HPDE6-E6E7 (cell line): ENCODE data around the gene FAM9C.
"Not testable (repeated sequence)": the region's sequence is repeated elsewhere in the genome, so short reads cannot be mapped to it uniquely, and the experiment has no call there.

Source experiments
- DNase-seq: peaks from one replicate; pipeline ENCODE4 v3.0.0; 2011; ENCODE audit warnings: missing footprints; ENCODE audit errors: extremely low spot score

Gene FAM9C

DNA sequence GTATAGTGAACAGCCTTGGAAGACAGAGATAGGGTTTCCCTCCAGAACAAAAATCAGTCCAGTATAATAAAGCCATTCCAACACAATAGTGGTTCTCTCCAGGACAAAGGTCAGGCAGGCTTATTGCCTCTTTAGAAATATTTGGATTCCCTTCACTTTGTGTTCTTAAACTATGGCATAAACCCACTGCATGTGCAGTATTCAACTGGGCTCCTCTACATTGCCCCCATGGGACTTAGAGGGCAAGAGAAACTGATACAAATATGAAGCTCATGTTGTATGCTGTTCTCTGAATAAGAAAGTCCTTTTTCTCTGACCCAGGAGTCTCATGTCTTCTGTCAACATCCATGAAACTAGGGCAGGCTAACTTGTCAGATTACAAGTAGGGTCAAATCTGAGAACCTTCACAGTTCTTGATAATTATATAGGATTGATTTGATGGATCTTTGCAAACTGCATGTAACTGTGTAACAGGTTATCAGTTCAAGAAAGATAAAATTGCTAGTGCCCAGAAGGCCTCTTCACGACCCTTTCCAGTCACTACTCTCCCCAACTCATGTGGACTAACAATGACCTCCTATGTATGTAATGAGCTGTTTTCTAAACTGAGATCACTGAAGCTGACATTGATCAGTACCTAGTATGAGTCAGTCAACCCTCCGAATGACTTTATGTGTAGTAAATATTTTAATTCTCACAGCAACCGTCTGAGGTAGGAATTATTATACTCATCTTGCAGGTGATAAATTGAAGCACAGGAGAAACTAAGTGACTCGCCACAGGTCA lies 31.9 kb upstream of the FAM9C start:
- no peak for DNase-seq

GRCh38 chrX:13074297-13075262 lies 30.2 kb upstream of the FAM9C start:
- no peak for DNase-seq

DNA sequence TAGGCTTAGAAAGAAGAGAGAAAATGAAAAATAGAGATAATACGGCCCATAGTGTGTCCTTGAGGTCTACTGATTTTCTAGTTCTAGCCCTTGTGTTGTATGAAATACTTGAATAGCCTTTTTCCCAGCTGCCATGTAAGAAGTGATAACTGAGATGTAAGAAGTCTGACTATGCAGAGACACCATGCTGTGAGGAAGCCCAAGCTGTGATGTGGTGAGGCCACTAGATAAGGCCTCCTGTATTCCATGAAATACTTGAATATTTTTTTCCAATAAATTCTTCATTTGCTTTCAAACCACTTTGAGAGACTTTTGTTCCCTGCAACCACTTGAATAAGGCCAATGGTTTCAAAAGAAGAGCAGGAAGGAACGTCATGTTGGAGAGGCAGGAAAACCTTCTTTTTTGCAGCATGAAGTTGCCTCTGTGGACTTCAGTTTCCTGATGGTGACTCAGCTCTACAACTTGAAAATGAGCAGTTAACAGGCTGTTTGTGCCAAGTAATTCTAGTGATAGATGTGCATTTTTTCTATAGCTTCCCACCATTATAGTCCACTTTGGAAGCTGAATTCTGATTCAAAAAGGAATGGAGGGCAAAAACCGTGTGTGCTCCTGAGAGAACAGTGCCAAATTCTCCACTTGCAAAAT lies 25.5 kb upstream of the FAM9C start:
- no peak for DNase-seq

- no peak for DNase-seq
Measured at GRCh38 chrX:13068651-13069050, 24.2 kb upstream of the FAM9C start.

- DNase-seq = no peak
Measured at GRCh38 chrX:13067773-13068172, 23.4 kb upstream of the FAM9C start.

GRCh38 chrX:13066391-13066790 lies 22.0 kb upstream of the FAM9C start:
- no peak for DNase-seq

DNA sequence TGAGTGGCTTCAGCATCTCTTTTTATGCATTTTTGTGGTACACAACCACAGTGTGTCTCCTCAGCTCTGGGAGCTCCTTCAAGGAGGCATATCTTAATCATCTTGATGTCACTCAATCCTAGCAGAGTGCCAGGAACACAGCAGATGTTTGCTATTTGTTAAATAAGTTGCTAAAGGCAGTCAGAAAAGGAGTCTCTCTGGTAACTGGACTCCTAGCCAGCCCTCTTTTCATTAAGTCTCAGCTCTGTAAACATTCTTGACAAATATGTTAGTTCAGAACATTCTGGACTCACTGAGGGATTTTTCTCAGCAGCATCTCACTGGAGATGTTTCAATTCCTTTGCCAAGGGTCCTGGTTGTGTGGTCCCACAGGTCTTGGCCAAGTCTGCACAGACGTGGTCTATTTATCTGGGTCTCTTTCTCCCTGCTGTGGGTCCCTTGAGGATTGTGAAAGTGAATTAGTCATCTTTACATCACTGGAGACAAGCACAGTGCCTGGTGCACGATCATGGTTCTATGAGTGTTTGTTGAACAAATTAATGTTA lies 20.3 kb upstream of the FAM9C start:
- DNase-seq = no peak

GRCh38 chrX:13063124-13063523 lies 18.7 kb upstream of the FAM9C start:
- not testable (repeated sequence) for DNase-seq

DNA sequence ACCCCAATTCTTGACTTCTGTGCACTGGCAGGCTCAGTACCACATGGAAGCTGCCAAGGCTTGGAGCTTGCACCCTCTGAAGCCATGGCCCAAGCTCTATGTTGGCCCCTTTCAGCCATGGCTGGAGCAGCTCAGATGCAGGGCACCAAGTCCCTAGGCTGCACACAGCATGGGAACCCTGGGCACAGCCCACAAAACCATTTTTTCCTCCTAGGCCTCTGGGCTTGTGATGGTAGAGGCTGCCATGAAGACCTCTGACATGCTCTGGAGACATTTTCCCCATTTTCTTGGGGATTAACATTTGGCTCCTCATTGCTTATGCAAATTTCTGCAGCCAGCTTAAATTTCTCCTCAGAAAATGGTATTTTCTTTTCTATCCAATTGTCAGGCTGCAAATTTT lies 17.9 kb upstream of the FAM9C start:
- DNase-seq = not testable (repeated sequence)

DNA sequence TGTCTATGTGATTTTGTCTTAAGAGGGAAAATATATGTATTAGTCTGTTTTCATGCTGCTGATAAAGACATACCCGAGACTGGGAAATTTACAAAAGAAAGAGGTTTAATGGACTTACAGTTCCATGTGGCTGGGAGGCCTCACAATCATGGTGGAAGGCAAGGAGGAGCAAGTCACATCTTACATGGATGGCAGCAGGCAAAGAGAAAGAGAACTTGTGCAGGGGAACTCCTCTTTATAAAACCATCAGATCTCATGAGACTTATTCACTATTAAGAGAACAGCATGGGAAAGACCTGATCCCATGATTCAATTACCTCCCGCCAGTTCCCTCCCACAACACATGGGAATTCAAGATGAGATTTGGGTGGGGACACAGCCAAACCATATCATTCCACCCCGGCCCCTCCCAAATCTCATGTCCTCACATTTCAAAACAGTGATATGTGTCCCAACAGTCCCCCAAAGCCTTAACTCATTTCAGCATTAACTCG lies 16.8 kb upstream of the FAM9C start:
- not testable (repeated sequence) for DNase-seq

DNA sequence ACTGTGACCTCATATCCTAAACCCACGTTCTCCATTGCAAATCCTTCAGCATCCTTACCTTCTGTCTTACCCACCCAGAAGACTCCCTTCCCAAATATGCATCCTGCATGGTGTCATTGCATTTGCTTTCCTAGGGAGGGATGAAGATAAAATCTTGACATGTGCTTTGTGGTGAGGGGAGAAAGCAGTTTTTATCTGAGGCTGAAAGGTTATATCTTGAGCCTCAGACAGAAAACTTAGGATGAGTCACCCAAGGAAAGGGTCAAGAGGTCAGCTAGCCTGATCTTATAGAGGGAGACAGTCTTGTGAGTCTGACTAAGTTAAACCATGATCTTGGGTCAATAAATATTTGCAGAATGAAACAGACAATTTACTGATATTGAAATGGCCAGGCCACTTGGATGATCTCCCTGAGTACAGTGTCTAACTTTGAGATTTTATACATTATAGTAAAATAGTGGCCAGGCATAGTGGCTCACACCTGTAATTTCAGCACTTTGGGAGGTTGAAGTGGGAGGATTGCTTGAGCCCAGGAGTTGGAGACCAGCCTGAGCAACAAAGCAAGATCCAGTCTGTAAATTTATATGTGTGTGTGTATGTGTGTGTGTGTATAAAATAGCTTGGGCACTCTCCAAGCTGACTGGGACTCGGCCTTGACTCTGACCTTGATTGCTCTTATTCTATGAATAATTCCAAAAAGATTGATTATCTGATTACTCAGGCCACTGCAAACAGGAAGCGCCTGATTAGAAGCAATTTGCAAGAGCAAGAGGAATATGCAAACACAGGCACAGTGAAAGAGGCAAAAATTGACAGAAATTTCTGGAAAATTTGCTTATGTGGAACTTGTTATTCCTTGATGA lies 15.4 kb upstream of the FAM9C start:
- DNase-seq = no peak

DNA sequence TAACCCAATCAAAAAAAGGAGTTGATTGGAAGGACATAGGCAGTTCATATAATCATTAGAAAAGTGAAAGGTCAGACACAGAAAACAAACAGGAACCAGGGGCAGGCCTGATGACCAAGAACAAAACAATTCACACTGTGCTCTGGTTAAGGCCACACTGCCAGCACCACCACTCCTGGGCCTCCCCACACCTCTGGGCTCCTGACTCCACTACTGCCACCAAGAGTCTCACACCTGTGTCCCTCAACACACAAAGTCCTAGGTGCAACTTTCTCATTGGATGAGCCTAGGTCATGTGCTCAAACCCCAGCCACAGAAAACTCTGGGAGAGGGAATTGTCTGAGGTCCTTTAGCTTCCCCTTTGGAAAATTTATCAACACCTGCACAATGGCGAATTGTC lies 11.1 kb upstream of the FAM9C start:
- no peak for DNase-seq

DNA sequence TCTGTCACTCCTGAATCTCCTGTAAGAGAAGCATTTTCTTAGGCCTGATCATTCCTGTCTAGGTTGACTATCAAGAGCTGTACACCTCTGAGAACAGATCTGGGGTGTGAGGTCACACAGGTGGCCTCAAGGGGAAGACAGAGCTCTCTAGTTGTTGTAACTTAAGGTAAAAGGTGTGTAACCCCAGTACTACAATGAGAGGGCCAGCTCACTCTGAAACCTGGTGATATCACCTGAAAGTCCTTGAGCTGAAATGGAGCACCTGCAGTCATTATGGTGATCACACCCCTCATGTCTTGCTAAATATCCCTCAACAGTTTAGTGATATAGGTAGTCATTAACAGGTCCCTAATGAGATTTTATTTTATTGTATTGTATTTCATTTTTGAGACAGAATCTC lies 8.8 kb upstream of the FAM9C start:
- DNase-seq = no peak

- DNase-seq = no peak
Measured at GRCh38 chrX:13051529-13052172, 7.2 kb upstream of the FAM9C start.

GRCh38 chrX:13051167-13051528 lies 6.7 kb upstream of the FAM9C start:
- DNase-seq = no peak

DNA sequence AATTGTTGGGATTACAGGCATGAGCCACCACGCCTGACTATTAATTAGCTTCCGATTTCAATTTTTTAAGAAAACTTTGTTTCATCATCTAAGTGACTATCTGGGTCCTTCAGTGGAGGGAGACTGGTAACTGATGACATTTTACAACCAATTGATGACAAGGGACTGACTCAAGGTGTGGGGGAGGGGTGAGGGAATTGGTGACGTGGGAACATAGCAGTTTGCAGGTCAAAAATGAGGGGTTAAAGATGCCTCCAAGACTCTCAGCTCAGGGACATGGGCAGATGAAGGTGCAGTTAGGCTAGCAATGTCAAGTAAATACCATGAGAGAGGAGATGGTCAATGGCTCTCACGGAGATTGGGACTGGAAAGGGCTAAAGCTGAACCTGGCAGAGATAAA lies 5.7 kb upstream of the FAM9C start:
- no peak for DNase-seq

DNA sequence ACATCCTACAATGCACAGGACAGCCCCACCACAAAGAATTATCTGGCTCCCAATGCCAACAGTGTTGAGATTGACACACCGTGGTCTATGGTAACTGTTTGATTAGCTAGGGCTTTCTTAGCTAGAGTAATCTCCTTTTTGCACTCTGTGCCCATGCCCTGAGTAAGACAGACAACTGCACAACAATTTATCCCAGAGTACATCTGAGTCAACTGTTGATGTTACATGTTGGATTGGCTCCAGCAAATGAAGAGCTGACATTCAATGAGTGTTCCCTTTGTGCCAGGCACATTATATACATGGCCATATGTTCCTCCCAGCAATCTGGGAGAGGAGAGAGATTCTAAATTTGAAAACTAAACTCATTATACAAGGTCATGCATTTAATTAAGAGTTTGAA lies 3.9 kb upstream of the FAM9C start:
- no peak for DNase-seq

GRCh38 chrX:13047759-13048158 lies 3.3 kb upstream of the FAM9C start:
- DNase-seq = no peak

GRCh38 chrX:13046141-13046855 lies 1.9 kb upstream of the FAM9C start:
- DNase-seq = no peak

GRCh38 chrX:13043938-13044337 lies 482 bp downstream of the FAM9C start:
- no peak for DNase-seq
